ENCODE data around the gene AHNAK. TPM values are rescaled to one million over a fixed set of nuclear protein-coding genes. Genes with fewer than 3 reads are reported as not detected.

Gene AHNAK
- total and polyA plus RNA-seq, 8 donors: 37.4 to 693 (median 554) TPM

DNA sequence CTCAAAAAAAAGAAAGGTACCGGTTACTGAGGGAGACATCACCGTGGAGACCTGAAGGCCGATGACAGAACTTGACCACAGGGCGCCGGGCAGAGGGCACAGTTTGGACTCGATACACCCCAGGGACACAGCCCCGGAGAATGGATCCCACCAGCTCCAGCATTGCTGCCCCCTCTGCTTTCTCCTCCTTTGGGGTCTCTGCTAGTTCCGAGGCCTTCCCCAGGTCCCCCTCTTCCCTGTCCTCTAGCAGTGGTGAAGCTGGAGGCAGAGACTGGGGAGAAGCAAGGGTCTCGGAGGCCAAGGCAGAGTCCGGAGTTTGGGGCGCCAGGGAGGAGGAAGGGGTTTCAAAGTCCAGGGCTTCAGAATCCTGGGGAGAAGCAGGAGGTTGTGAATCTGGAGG lies 31.9 kb upstream of the AHNAK start:
- intact Hi-C loops (cut with DNase I; ENCODE audit: low total_unique reads): no loop called here
- H3K27ac ChIP-seq: peak overlapping the region in 3 of 5 donors; percentile 10 to 95 (median 93)
- no peaks in the 10 kb centered on the region for H3K9me3 ChIP-seq
- no peaks in the 10 kb centered on the region for H3K27me3 ChIP-seq
- WGBS, 5 donors: 95 to 100% (median 96%) methylated on average over 10 to 11 of the region's 11 CpGs
- no peak for DNase-seq
- H3K4me1 ChIP-seq: peaks cover 21 to 35% (median 30%) of the 10 kb centered on the region in 4 donors
- no peak overlapping the region for H3K4me3 ChIP-seq
- peaks cover 20 to 76% (median 73%) of the 10 kb centered on the region in 4 donors for H3K36me3 ChIP-seq
- TF ChIP-seq CTCF (IDR thresholded peaks at IDR 0.05) (no peak), POLR2AphosphoS5 (IDR thresholded peaks at IDR 0.05) (no peak), EP300 (IDR thresholded peaks at IDR 0.05) (no peak), POLR2A (IDR thresholded peaks at IDR 0.05) (no peak)

DNA sequence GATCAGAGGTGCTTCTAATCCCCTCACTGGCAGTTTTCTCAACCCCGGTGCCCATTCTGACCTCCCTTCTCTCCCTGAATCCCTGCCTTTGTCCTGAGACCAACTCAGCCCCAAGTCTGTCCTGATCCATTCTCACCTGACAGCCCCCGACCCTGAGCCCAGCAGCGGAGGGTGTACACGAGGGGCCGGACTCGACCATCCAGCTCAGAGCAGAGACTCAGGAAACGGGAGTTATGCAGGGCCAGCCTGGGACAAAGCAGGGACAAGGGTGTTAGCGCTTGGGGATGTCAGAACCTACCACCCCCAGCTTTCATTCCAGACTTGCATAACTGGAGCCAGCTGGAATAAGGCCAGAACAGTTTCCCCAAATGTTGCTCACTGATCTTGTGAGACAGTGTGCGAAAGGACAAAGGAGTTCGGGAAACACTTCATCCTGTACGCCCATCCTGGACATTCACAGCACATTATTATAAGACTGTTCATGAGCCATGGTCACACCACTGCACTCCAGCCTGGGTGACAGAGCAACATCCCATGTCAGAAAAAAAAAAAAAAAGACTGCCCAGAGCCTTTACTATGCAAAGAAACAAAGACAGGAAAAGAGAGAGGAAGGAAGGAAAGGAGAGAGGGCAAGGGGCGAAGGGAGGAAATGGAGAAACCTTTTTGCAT lies 30.6 kb upstream of the AHNAK start:
- H3K27ac ChIP-seq: peak overlapping the region; percentile 42 to 95 (median 93)
- TF ChIP-seq POLR2AphosphoS5 (IDR thresholded peaks at IDR 0.05) (peak in 2 of 3 donors; percentile 29 to 30), EP300 (IDR thresholded peaks at IDR 0.05) (no peak)
- H3K36me3 ChIP-seq: peaks cover 20 to 69% (median 68%) of the 10 kb centered on the region in 4 donors
- peaks cover 26 to 43% (median 41%) of the 10 kb centered on the region in 4 donors for H3K4me1 ChIP-seq
- WGBS, 5 donors: 48 to 66% (median 59%) methylated on average over 12 of the region's 12 CpGs
- no peak overlapping the region for H3K4me3 ChIP-seq
- H3K27me3 ChIP-seq: no peaks in the 10 kb centered on the region
- intact Hi-C loops (cut with DNase I; ENCODE audit: low total_unique reads): no loop called here
- no peaks in the 10 kb centered on the region for H3K9me3 ChIP-seq
- DNase-seq: peak in 1 of 2 donors; percentile 49

DNA sequence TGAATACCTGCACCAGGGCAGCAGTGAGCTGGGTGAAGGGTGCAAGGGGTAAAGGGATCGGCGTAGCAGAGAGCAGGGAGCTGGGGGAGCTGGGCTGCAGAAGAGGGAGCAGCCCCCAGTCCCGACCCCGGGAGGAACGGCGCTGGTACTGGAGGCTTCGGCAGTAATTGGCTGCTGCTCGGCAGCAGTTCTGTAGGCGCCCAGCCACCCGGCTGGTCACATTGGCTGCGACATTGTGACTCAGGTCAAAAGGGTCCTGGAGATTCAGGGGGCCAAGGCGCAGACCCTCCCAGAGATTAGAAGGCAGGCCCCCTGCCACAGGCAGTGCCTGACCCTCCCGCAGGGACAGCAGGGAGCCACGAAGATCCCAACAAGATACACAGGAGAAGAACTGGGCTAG lies 29.2 kb upstream of the AHNAK start:
- 81 to 92% (median 84%) methylated on average over 14 of the region's 14 CpGs for WGBS, 5 donors
- Histone ChIP-seq H3K36me3 (peaks cover 26 to 69% (median 68%) of the 10 kb centered on the region in 4 donors), H3K4me1 (peaks cover 26 to 54% (median 49%) of the 10 kb centered on the region in 4 donors), H3K27ac (peak overlapping the region in 4 of 5 donors; percentile 91 to 95 (median 94)), H3K27me3 (no peaks in the 10 kb centered on the region), H3K9me3 (no peaks in the 10 kb centered on the region), H3K4me3 (peak overlapping the region in 2 of 4 donors; percentile 79 to 98)
- no peak for TF ChIP-seq CTCF (IDR thresholded peaks at IDR 0.05)
- TF ChIP-seq POLR2AphosphoS5 (IDR thresholded peaks at IDR 0.05): no peak
- no peak for TF ChIP-seq POLR2A (IDR thresholded peaks at IDR 0.05)
- no peak for TF ChIP-seq EP300 (IDR thresholded peaks at IDR 0.05)
- DNase-seq: no peak
- intact Hi-C loops (cut with DNase I; ENCODE audit: low total_unique reads): no loop called here

DNA sequence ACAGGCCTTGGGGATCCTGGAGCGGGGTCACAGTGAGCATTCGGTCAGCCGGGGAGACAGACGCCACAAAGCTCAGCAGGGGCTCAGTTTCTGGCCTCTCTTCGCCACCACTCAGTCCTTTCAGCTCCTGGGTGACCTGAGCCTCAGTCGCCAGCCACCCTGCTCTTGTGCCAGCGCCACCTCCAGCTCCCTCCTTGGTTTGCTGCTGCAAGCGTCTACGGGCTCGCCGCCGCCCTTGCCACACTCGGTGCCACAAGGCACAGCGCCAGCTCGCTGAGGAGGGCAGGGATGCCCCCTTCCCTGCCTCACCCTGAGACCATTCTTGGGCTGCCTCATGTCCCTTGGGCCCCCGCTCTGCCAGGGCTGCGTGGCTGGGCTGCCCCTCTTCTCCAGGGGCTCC lies 28.6 kb upstream of the AHNAK start:
- no peak for TF ChIP-seq CTCF (IDR thresholded peaks at IDR 0.05)
- peak in 2 of 3 donors; percentile 19 to 22 for TF ChIP-seq POLR2AphosphoS5 (IDR thresholded peaks at IDR 0.05)
- TF ChIP-seq POLR2A (IDR thresholded peaks at IDR 0.05): no peak
- Histone ChIP-seq H3K9me3 (no peaks in the 10 kb centered on the region), H3K4me3 (peak overlapping the region; percentile 74 to 98 (median 84)), H3K27ac (peak overlapping the region; percentile 84 to 95 (median 93)), H3K36me3 (peaks cover 29 to 69% (median 68%) of the 10 kb centered on the region in 4 donors), H3K4me1 (peaks cover 26 to 60% (median 51%) of the 10 kb centered on the region in 4 donors), H3K27me3 (no peaks in the 10 kb centered on the region)
- intact Hi-C loops (cut with DNase I; ENCODE audit: low total_unique reads): no loop called here
- peak; percentile 39 to 63 for DNase-seq
- 17 to 47% (median 30%) methylated on average over 16 to 17 of the region's 17 CpGs for WGBS, 5 donors

Data from stomach (tissue), 9 donors.